NCI-H2196 treated with DMSO at 0.1 percent for 48 hours (cell line): ENCODE results near the gene SERP2.

Source experiments
- DNase-seq: peaks from one replicate; lab custom pipeline; 2025; ENCODE audit not compliant: unreplicated experiment; lab: John Stamatoyannopoulos, UW

SERP2 gene

GRCh38 chr13:44354884-44355283 is 18.7 kb upstream of the SERP2 start:
- DNase-seq, result no peak

DNA sequence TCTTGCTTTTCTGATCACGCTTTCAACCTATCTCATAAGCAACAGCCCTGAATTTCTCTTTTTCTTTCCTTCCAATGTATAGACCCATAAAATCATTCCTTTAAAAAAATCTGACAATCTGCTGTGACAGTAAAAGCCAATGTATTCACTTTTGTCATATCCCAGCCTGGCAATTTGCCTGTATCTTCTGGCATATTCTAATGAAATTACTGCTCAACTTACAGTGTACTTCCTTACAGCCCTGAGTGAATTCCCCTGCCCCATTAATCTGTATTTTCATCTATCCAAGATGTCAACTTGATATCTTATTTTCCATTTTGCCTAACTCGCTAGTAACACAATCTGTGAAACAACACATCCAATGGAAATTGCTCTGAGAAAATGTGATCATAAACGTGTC is 18.0 kb upstream of the SERP2 start:
- no peak for DNase-seq

DNA sequence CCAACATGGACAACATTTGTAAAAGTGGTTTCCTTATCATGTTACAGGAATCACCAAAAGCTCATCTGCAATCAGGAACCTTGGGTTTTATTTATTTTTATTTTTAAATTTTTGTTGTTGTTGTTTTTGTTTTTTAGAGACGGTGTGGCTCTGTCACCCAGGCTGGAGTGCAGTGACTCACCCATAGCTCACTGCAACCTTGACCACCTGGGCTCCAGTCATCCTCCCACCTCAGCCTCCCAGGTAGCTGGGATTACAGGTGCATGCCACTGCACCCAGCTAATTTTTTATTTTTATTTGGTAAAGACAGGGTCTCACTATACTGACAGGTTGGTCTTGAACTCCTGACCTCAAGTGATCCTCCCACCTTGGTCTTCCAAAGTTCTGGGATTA is 13.6 kb upstream of the SERP2 start:
- DNase-seq, result no peak

GRCh38 chr13:44362394-44363040 is 11.1 kb upstream of the SERP2 start:
- no peak for DNase-seq

DNA sequence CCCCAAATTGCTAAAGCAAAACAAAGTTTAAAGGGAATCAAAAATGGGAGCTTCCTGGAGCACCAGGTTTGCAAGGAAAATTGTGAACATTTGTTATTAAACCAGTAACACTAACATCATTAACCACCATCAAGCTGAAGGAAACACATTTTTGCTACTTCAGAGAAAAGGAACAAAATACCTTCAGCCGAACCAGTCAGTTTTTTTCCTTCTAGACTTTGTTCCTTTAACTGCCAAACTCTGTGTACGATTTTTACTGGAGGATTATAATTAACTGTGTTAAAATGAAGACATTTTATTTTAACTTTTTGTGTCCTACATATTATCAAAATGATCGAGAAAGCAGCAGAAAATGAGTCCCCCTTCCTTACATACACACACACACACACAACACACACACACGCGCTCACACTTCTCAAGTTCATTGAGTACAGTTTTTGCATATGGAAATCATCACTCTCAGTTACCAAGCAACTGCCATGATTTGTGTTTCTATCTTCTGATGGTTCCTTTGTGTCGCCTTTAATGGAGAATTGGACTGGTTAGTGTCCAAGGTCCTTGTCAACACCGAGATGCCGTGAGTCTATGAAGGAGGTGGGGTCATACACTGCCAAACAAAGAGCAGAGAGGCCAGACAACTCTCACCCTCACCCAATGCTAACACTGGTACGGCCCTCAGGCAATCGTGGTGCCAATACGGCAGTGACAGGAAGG is 9.8 kb upstream of the SERP2 start:
- DNase-seq, result no peak

- no peak for DNase-seq
Observed at GRCh38 chr13:44364345-44365000, 9.2 kb upstream of the SERP2 start.

DNA sequence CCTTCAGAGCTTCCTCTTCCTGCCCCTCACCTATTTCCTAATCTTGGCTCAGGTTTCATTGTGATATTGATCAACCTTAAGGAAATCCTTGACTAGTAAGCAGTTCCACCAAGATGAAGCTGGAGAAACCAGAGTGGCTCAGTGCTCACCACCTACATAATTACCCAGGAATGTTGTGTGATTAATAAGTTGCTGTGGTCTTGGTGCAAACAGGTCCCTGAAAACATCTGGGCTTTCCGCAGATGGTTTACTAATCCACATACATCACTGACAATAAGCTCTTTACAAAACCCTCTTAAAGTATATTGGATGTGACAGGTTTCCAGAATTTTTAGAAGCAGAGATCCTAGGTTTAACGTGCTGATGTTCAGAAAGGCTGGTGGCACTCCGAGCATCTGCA is 8.6 kb upstream of the SERP2 start:
- no peak for DNase-seq

GRCh38 chr13:44365899-44366298 is 7.7 kb upstream of the SERP2 start:
- no peak for DNase-seq

DNA sequence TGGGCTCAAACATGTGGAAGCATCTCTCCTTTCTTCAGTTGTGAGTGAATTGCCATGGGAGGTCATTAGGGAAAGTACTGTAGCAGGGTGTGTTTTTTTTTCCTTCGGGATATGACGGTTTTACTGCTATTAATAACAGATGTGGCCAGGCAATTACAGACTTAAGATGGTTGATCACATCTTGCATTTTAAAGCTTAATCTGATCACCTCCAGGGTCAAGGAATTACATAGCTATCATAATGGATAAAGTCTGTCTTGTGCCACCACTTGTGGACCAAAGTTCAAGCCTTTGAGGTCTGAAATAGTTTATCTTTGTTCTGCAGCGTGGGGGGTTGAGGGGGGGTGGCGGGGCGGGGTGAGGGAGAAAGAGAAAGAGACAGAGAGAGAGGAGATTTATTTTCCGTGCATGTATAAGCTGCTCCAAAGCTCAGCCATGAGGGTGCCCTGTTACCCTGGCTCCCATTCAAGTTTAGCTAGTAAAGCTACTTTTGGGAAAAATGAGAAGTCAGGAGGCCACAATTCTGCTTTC is 5.5 kb upstream of the SERP2 start:
- DNase-seq, result no peak

DNA sequence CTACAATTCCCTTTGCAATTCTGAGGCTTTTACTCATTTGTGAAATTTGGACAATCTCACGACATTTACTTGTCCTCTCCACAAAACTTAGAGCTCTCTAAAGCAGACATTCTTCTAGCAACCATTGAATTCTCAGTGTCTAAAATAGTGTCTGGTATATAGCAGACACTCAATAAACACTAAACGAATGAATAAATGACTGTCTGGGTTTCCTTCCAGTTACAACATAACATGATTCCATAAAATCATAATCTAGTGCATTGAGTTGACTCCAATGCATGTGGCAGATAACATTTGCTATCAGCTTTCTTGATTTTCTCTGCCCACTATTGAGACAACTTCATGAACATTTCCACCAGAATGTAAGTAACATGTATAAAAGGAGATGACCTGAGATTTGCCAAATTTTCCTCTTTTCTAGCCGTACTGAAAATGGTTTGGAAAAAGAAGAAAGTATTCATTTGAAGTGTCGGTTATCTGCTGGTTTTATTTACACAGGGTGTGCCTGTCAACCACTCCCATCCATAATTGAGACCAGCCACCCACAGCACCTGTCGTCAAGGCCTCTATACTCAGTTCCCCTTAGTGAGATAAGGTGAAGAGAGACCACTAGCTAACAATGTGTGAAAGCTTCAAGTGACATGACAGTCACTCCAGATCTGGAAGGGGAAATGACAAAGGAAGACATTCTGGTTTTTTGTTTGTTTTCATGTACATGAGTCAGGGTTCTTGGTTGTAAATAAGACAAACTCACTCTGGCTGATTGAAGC is 4.8 kb upstream of the SERP2 start:
- no peak for DNase-seq

DNA sequence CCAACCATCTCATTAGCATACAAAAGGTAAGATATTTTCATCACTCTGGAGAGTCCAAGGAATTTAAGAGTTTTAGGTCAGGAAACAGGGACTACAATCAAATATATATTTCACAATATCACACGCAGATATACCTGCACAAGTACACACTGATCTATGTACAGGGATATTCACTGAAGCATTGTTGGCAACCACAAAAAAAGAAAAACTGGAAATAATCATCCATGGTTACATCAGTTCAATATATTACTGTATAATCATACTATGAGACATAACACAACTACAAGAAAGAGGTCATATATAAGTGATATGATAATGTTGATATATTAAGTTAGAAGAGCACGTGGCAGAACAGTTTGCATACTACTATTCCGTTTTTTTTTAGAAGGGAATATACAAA is 2.2 kb upstream of the SERP2 start:
- DNase-seq, result no peak

DNA sequence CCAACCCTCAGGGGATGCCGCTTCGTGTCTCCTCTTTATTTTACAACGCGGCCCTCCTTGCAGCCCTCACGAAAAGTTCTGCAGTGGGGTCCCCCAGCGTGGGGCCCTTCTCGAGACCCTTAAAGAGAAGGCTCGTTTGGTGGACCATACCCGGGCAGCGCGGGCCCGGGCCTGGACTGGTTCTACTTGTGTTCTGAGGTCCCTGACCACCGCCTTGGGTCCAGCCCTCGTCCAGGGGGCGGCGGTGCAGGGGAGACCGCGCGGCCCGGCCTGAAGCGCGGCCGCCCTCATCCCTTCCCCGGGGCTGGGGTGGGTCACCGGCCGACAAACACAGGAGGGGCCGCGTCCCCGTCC is 400 bp upstream of the SERP2 start:
- DNase-seq, result no peak

- DNase-seq, result no peak
Observed at GRCh38 chr13:44374348-44374712, 706 bp downstream of the SERP2 start.

GRCh38 chr13:44378277-44378676 is 4.7 kb downstream of the SERP2 start:
- DNase-seq, result no peak

- no peak for DNase-seq
Observed at GRCh38 chr13:44379885-44380284, 6.3 kb downstream of the SERP2 start.

GRCh38 chr13:44380404-44381165 is 7.0 kb downstream of the SERP2 start:
- no peak for DNase-seq

DNA sequence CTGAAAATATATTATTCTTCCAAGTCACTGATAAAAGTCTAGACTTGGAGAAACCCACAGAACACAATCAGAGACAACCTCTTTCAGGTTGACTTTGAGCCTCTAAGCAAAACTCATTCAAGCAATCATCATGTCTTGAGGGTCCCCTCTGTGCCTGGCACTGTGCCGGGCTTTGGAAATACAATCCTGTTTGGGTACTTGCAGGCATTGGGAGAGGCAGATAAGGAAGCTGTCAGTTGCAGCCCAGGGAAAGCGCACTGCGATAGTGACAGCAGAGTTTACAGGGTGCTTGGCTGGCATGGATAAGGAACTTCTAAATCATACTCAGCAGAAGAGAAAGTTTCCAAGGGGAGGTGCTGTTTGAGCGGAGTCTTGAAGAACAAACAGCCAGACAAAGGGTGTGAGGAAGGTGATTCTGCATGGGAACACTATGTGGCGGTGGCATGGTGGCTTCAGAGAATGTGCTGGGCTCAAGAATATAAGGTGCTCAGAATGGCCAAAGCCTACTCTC is 9.1 kb downstream of the SERP2 start:
- DNase-seq, result no peak

DNA sequence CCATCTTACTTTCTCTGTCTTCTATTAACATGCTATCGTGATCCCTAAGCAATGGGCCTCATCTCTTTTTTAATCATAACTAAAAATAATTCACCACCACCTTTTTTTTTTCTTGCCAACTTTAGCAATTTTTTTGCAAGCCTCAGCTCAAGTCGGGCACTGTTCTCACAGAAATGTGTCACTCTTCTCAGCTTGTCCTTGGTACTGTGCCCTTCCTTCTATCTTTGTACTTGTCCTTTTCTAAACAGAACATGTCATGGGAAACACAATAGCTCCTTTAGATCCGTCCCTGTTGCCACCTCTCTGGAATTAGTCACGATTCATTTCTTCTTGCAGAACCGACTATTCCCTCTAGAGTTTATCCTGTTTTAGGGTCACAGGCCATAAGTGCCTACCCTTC is 10.3 kb downstream of the SERP2 start:
- DNase-seq, result no peak

DNA sequence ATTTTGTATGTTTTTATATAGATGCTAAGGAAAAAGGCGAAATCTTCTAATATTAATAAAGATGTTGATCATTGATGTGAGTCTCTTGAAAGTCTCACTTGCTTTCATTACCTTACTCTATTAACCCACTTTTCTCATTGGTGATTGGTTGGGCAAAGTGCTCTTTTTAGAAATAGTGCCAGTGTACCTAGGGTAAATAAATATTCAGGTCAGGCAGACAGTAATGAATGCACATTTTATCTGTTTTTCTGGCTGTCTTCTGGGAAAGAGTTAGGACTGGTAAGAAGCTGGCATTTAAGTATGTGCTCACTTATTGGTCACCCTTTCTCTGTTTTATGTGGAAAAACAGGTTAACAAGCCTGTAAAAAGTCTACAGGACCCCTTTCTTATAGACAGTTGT is 11.2 kb downstream of the SERP2 start:
- no peak for DNase-seq

DNA sequence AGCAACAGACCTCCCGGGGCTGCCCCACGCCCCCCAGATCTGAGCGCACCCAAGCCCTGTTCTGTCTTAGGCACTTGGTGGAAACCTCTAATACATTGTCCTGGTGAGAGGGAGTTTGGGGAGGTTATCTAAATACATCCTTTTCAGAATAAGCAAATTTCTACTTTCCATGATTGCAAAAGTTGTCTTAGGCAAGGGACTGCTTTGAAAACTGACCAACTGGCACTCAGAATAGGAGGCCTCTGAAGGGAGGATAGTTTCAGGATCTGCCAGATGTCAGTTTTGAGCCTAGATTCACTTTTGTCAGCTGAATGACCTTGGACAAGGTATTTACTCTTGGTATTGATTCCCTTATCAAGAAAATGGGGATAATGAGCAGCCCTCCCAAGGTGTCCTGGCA is 11.8 kb downstream of the SERP2 start:
- no peak for DNase-seq

GRCh38 chr13:44385847-44386246 is 12.2 kb downstream of the SERP2 start:
- DNase-seq, result no peak
